ENCODE results near the gene PCP2.

The PCP2 gene

GRCh38 chr19:7629347-7630054, 4.0 kb downstream of the PCP2 start, which contains the start of the genes PET100 and XAB2:
TSS of gene PET100 (plus strand) at chr19:7629793. CDS start at chr19:7629834, 41 bp downstream.
TSS of gene XAB2 (minus strand) at chr19:7629545. CDS start at chr19:7629527, 18 bp downstream.
- DNase-seq (ENCODE audit: low read depth): peak; percentile 95
- TF ChIP-seq, protein P1, sequence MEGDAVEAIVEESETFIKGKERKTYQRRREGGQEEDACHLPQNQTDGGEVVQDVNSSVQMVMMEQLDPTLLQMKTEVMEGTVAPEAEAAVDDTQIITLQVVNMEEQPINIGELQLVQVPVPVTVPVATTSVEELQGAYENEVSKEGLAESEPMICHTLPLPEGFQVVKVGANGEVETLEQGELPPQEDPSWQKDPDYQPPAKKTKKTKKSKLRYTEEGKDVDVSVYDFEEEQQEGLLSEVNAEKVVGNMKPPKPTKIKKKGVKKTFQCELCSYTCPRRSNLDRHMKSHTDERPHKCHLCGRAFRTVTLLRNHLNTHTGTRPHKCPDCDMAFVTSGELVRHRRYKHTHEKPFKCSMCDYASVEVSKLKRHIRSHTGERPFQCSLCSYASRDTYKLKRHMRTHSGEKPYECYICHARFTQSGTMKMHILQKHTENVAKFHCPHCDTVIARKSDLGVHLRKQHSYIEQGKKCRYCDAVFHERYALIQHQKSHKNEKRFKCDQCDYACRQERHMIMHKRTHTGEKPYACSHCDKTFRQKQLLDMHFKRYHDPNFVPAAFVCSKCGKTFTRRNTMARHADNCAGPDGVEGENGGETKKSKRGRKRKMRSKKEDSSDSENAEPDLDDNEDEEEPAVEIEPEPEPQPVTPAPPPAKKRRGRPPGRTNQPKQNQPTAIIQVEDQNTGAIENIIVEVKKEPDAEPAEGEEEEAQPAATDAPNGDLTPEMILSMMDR (conservative IDR thresholded peaks at IDR 0.05; ENCODE audit: low read depth, low read length): no peak

DNA sequence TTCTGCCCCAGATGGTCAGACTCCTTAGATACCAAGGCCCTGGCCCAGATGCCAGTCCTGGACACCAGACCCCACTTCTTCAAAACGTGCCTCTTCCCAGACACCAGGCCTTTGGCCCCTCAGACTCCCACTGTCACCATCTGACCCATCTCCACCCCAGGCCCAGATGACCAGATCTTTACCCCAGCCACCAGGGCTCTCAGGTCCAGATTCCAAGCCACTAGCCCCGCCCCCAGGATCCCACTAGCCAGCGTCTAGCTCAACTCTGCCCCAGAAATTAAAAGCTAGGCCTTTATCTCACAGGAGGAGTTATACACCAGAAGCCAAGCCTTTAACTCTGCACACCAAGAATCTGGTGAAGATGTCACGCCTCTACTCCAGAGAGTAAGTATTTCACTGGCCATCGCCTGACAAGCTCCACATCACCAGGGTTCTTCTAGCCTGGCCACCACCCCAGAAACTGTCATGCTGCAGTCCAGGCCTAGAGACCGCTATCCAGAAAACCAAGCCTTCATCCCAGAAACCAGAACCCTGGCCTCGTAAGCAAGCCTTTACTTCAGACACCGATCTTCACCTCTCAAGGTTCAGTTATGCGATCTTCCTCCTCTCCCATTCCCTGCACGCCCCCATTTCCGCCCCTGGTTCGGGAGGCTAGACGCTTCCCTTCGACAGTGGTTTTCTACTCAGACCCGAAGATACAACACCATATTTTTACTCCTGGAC, 4.8 kb downstream of the PCP2 start:
- TF ChIP-seq, protein P1 (conservative IDR thresholded peaks at IDR 0.05; ENCODE audit: low read depth, low read length): no peak
- DNase-seq (ENCODE audit: low read depth): no peak
- H3K4me3 ChIP-seq (ENCODE audit: low read length): peak overlapping the region; percentile 75

More at GRCh38 chr19:7629347-7630054, 4.0 kb downstream of the PCP2 start, which contains the start of the genes PET100 and XAB2:
- peak within 1 kb of the TSS; percentile 75 for H3K4me3 ChIP-seq (ENCODE audit: low read length)

DNA sequence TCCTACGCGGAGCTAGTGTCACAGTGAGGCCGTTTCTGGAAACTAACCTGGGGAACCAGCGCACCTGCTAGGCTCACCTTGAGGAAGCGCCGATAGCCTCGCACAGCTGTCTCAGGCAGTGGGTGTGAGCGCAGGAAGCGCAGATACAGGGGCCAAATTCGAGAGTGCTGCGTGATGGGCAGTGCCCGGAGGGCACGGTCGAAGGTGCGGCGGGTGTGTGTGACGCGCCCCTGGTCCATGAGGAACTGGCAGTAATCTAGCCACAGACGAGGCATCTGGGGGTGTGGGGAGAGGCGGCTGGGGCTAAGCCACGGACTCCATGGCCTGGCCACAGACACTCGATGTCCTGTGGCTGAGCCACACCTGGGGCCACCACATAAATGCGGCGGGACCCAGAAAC, 6.4 kb downstream of the PCP2 start:
- TF ChIP-seq, protein P1 (conservative IDR thresholded peaks at IDR 0.05; ENCODE audit: low read depth, low read length): no peak
- no peak overlapping the region for H3K4me3 ChIP-seq (ENCODE audit: low read length)
- DNase-seq (ENCODE audit: low read depth): no peak

DNA sequence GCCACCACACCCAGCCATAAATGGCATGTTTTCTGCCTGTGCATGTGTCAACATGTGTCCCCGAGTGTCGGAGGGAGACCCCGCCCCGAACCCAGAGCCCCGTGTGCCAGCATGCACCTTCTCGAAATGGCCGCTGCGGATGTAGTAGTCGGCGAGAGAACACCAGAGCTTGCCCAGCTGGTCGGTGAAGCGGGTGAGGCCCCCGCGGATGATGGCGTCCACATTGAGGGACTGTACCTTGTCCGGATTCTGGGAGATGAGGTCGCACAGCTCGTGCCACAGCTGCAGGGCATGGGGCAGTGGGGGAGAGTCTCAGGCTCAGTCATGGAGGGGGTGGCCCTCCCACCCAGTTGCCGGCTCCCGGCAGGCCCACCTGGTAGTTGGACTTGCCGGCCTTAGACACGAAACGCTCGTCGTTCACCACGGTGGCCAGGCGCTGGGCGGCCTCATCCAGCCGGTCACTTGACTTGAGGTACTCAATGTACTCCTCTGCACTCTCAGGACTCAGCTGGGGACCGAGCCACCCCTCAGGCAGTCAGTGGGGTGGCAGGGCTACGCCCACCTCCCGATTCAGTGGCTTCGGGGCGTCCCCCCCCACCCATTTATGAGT, 7.7 kb downstream of the PCP2 start:
- TF ChIP-seq, protein P1 (conservative IDR thresholded peaks at IDR 0.05; ENCODE audit: low read depth, low read length): no peak
- DNase-seq (ENCODE audit: low read depth): no peak
- H3K4me3 ChIP-seq (ENCODE audit: low read length): no peak overlapping the region

- TF ChIP-seq, protein P1 (conservative IDR thresholded peaks at IDR 0.05; ENCODE audit: low read depth, low read length): no peak
- no peak for DNase-seq (ENCODE audit: low read depth)
- no peak overlapping the region for H3K4me3 ChIP-seq (ENCODE audit: low read length)
Observed at GRCh38 chr19:7624810-7625209, 8.7 kb downstream of the PCP2 start.

GRCh38 chr19:7623725-7624603, 9.6 kb downstream of the PCP2 start:
- TF ChIP-seq, protein P1 (conservative IDR thresholded peaks at IDR 0.05; ENCODE audit: low read depth, low read length): no peak
- H3K4me3 ChIP-seq (ENCODE audit: low read length): no peak overlapping the region
- no peak for DNase-seq (ENCODE audit: low read depth)

Data from retinal pigment epithelial cell (primary cell).